COLO668 (cell line): ENCODE results near the gene SLC39A11.
A peak's percentile ranks its signal among the peaks of the same experiment; 100 is the strongest.

ENCODE experiments used
- DNase-seq: peaks from one replicate; lab custom pipeline; 2025; ENCODE audit not compliant: unreplicated experiment; lab: John Stamatoyannopoulos, UW

SLC39A11 gene

DNA sequence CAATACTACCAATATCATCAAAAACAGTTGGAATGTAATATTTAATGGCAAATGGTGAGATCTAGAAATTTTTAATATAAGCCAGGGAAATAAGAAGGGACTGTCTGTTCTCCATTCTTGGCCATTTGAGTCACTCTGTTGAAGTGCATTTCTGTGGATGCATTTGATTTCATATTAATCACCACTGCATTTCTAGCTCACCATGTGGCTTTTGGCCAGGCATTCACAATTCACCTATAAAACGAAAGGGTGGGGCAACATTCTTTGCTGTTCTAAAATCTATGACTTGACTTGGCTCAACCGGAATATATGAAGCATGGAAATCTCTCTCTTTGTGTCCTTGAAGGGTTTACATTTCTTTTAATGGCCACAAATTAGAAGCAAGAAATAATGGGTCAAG, 483.0 kb downstream of the SLC39A11 start:
- DNase-seq = no peak

DNA sequence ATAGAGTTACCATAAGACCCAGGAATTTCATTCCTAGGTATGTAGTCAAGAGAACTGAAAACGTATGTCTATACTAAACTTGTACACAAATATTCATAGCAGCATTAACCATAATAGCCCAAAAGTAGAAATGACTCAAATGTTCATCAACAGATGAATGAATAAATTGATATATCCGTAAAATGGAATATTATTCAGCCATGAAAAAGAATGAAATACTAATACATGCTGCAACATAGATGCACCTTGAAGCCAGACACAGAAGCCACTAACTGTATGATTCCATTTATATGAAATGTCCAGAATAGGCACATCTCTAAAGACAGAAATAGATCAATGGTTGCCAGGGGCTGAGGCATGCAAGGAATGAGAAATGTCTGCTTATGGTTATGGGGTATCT, 484.1 kb downstream of the SLC39A11 start:
- DNase-seq = no peak

DNA sequence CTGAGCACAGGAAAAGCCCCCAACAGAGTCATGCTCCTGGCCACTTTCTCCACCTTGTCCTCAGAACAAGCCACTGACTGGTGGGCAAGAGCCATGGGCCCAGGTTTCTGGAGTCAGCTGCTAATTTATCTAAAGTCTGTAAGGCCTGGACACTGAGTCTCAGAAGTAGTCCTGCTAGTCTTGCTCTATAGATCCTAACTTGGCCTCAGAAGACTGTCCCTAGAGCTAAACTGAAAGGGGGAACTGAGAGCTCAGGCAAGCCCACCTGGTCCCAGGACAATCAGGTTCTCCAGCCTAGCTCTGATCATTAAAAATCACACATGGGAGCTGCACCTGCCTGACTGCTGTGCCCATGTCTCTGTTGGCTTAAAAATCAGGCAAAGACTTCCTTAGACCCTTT, 485.8 kb downstream of the SLC39A11 start:
- no peak for DNase-seq

DNA sequence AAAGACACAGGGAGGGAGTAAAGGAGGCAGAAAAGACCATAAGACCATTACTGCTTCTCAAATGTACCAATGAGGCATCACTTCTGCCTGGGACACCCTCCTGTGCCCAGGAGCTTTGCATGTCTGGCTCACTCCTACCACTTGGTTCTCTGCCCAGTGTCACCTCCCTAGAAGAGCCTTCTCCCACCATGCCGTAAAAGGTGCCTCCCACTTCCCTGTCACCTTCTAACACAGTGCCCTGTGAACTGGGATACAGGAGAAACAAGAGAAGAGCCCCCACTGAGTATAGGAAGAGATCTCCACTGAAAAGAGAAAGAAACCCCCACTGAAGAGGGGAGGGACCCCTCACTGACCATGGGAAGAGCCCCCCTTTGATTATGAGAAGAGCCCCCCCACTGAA, 486.9 kb downstream of the SLC39A11 start:
- no peak for DNase-seq

DNA sequence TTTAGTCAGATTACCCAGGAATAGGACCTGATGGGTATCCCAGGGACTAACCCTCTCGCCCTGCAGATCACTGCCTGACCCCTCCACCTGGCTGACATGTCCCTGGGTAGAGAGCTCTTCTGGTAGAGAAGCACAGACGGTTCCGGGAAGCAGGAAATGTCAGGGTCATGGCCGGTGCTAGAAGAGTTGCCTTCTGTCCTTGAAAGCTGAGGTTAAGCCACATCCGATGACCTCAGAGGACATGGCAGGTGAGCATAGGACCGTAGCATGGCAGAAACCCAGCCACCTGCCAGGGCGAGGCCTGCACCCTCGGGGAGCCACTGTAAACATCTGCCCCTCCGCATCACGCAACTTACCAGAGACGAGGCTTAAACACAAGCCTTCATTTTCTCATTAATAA, 488.0 kb downstream of the SLC39A11 start:
- DNase-seq = peak; percentile 77

DNA sequence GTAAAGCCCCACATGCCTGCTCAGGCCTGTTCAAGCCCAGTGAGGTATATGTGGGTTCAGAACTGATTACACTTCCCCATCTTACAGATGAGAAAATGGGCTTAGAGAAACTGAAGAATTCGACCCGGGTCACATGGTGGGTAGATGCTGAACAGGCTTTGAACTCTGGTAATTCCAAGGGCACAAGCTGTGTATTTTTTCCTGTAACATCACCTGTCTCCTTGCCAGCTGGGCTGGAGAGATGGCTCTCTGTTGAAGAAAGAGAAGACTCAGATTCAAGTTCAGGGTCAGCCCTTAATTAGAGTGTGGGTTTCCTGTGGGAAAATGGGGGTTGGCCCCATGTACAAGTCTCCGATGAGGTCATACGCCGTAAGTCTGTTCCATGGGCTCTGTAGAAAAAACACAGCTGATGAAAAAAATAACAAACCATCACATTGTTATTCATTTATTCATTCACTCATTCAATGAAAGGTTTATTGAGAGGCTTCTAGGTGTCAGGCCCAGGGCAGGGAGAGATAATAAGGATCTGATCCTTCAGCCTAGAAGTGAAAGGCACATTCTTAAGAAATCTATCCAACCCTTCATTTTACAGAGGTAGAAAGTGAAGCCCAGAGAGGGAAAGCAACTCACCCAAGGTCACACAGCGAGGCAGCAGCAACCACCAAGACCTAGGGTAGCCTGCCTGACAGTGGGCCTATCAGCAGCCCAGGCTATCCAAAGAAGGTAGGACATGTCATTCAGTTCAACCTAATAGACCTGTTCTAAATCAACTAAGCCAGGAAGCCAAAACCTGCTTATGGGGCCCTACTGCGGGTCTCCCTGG, 488.9 kb downstream of the SLC39A11 start:
- DNase-seq = no peak

DNA sequence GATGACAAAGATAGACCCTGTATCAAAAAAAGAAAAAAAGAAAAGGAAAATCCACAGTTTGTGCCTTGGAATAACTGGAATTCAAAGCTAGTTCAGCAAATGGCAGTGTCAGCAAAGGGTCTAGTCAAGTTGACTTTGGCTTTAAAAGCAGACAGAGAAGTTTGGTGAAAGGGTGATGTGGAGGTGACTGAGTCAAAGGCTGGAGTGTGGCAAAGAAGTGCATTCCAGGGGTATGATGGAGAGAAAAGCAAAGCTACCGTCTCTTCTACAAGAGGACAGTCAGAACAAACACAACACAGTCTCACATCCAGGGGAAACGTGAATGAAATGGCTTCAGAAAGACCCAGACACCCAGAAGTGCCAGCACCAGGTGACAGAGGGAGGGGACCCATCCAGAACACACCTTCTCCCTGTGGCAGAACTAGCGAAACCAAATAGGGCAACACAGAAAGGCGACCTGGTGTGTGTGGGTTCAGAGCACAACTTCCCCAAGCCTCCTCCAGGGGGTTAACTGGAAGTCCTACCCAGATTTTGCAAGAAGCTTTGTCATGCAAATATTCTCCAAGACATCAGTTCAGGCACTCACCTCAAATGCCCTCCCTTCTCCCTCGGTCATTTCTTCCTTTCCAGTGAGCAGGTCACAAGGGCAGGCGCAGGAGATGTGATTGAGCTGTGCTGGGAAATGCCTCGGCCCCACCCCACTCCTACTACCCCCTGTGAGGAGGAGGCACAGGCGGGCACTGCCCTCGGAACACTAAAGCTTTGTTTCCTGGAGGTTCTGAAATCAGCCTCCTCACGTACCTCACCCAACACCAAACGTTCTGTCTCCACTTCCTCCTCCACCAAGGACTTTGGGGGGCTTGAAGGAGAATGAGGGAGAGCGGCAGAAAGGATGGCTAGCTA, 489.7 kb downstream of the SLC39A11 start:
- no peak for DNase-seq

DNA sequence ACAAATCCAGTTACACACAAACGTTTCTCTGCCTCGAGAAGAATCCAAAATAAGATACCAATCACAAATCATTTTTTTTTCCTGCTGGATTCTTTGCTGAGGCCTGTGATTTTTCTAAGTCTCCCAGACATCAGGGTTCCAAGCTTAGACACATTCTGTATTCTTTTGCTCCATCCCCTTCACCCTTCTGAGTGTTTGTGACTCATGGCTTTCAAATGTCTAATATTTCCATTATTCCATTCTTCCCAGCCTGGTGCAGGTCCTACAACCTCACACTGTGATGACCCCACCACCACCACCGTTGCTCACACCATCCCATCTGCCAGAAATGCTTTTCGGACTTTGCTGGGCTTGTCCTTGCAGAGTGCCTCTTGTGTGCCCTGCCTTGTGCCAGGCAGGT, 491.6 kb downstream of the SLC39A11 start:
- no peak for DNase-seq

DNA sequence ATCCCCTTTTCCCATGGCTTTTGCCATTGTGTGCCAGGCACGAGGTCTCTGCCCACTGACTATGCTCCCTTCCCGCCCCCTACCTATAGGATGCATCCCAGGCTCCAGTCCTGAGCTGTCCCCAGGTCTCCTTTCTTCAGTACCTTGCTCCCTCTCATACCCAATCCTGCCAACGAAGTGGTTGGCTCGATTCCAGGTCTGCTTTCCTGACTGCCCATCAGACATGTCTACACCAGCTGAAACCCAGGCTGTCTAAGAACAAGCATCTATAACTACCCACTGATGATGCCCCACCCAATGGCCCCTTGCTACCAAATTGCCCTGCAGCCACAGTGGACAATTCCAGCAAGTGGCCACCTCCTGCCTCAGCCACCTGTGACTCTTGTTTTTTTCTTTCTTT, 492.6 kb downstream of the SLC39A11 start:
- no peak for DNase-seq

DNA sequence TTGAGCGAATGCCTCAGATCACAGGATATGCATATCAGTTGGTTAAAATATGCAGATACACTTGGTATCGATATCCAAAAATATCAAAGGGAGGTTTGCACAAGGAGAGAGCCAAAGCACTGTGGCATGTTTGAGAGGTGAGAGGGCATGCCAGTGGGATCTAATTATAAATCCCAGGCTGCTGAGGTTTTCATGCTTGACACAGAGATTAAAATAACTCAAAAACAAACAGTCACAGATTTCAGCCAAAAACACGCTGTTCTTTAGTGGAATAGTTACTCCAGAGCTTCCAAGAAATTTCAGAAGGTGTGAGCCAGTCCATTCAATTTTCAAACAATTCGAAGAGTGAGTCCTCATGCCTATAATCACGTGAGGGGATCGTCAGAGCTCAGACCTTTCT, 493.8 kb downstream of the SLC39A11 start:
- DNase-seq = no peak

DNA sequence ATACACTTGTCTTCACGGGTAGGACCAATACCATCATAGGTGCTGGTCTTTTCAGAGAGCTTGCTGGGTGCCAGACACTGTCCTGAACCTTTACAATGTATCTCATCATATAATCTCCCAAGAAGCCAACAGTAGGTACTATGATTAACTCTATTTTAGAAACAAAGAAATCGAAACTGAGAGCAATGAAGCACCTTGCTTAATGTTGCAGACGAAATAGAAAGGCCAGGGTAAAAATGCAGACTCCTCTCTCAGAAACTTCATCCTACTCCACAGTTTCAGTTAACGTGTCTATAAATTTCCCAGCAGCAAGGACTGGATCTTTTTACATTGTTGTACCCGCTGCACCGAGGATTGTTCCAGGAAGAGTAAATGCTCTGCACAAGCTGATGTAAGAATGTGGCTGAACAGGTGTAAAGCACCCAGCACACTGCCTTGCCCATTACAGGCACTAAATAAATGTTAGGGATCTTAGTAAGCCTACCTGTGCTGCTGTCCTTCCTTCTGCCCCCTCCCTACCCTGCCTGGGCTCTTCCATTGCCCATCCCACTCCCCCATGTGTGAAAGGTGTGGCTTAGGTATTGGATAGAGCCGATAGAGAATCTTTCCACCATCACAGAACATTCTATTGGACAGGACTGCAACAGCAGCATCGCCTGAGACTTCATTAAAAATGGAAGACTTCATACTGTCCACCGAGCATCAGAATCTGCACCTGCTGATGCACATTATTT, 495.0 kb downstream of the SLC39A11 start:
- DNase-seq = no peak
